Neural progenitor cell (in vitro differentiated cells): ENCODE results near the gene VSX2.

ENCODE experiments used
- EZH2 ChIP-seq: fragments of 200-600 bp; sonication (generic); IDR thresholded peaks from 2 replicates; pipeline ENCODE4 v1.6.1; 2017; ENCODE audit warnings: antibody characterized with exemption, mild to moderate bottlenecking, moderate library complexity
- TF ChIP-seq, protein P1 (sequence below): fragments of 200-600 bp; sonication (generic); IDR thresholded peaks from 2 replicates; pipeline ENCODE4 v1.5.1; 2017; ENCODE audit warnings: antibody characterized with exemption, mild to moderate bottlenecking

DNA sequence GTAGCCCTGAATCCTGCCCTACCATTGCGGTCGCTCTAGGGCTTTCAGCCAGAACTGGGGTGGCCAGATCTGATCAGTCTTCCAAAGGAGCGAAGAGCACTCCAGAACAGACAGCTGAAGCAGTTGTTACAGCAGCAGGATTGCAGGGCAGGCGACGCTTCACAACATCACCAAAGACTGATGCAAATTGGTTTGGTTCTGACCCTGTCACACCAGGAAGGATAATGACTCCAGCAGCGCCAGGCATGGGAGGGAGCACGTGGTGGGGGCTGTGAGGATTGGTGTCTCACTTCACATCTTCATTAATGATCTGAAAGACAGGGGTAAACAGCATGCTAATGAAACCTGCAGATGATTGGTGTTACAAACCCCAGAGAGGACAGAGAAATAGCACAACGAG lies 30.6 kb upstream of the VSX2 start:
- TF ChIP-seq, protein P1, sequence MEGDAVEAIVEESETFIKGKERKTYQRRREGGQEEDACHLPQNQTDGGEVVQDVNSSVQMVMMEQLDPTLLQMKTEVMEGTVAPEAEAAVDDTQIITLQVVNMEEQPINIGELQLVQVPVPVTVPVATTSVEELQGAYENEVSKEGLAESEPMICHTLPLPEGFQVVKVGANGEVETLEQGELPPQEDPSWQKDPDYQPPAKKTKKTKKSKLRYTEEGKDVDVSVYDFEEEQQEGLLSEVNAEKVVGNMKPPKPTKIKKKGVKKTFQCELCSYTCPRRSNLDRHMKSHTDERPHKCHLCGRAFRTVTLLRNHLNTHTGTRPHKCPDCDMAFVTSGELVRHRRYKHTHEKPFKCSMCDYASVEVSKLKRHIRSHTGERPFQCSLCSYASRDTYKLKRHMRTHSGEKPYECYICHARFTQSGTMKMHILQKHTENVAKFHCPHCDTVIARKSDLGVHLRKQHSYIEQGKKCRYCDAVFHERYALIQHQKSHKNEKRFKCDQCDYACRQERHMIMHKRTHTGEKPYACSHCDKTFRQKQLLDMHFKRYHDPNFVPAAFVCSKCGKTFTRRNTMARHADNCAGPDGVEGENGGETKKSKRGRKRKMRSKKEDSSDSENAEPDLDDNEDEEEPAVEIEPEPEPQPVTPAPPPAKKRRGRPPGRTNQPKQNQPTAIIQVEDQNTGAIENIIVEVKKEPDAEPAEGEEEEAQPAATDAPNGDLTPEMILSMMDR = no peak
- TF ChIP-seq EZH2 = no peak
